HCT116 (cell line): Measurements from ENCODE around the gene SEMA6D. TPM values are rescaled to one million over a fixed set of nuclear protein-coding genes. Genes with fewer than 3 reads are reported as not detected.

Source experiments
- ATAC-seq: fragments of 200-7000 bp; cut with Tn5 transposase; 2 replicates; pipeline ENCODE4 v1.9.1; 2020; ENCODE audit warnings: mild to moderate bottlenecking, moderate library complexity
- BruUV-seq: library from RNA; stranded (reverse); fragments of 400-500 nt; replicated peaks from 2 replicates; lab custom pipeline; 2021; lab: Mats Ljungman, UMichigan
- CTCF ChIA-PET: fragments of 300-600 bp; sonication (Branson Sonifier 250); formaldehyde crosslinking; loops from one replicate; lab custom pipeline; 2021; ENCODE audit warnings: antibody characterized with exemption; lab: Charles Lee
- POLR2A ChIA-PET: fragments of 300-600, 350-600 bp; sonication (Branson Sonifier 250); formaldehyde crosslinking; loops from one replicate; lab custom pipeline; 2021; ENCODE audit warnings: antibody characterized with exemption; lab: Charles Lee
- RAD21 ChIA-PET, 2 experiments: fragments of 300-600 bp; sonication (Branson Sonifier 250); formaldehyde crosslinking; loops; one replicate each; lab custom pipeline; 2023; ENCODE audit warnings: low total read pairs in 2 of 2; ENCODE audit not compliant: uncharacterized antibody in 2 of 2, unreplicated experiment in 2 of 2, low non-redundant PET in 1 of 2; lab: Charles Lee
- DNase-seq: peaks from one replicate; pipeline ENCODE4 v3.0.0-alpha.2; 2010; ENCODE audit warnings: low read depth, low spot score
- H2AFZ ChIP-seq: fragments of 200-600 bp; shearing (Covaris generic), sonication (generic); 2 replicates; pipeline ENCODE4 v1.6.1; 2017; ENCODE audit warnings: low read depth, mixed run types, mixed read lengths, antibody characterized with exemption, low read length; ENCODE audit not compliant: poor library complexity, severe bottlenecking
- H3K27ac ChIP-seq: 2 replicates; pipeline ENCODE4 v1.5.1; 2012; ENCODE audit warnings: low read depth, low read length
- H3K27me3 ChIP-seq: fragments of 200-600 bp; sonication (generic); 2 replicates; pipeline ENCODE4 v1.6.1; 2016; ENCODE audit warnings: mixed run types, low read length, mixed read lengths; ENCODE audit not compliant: insufficient read depth
- H3K36me3 ChIP-seq, 2 experiments: fragments of 200-500 bp in 1 of 2; fragments of 200-600 bp in 1 of 2; sonication (Bioruptor generic) in 1 of 2; sonication (generic) in 1 of 2; 2 replicates each; pipeline versions ENCODE4 v1.5.1 to v1.6.1; 2014 to 2016; ENCODE audit warnings: low read length in 2 of 2, inconsistent platforms in 1 of 2, mixed read lengths in 1 of 2, mixed run types in 1 of 2; ENCODE audit not compliant: insufficient read depth in 2 of 2, control insufficient read depth in 1 of 2
- H3K4me1 ChIP-seq, 2 experiments: fragments of 200-600 bp in 1 of 2; sonication (generic) in 1 of 2; 2 replicates each; pipeline versions ENCODE4 v1.5.1 to v1.6.1; 2012 to 2017; ENCODE audit warnings: low read length in 2 of 2, inconsistent platforms in 1 of 2, mild to moderate bottlenecking in 1 of 2, mixed read lengths in 1 of 2, mixed run types in 1 of 2, moderate library complexity in 1 of 2; ENCODE audit not compliant: insufficient read depth in 2 of 2, control insufficient read depth in 1 of 2
- H3K4me2 ChIP-seq: fragments of 200-600 bp; sonication (generic); 2 replicates; pipeline ENCODE4 v1.6.1; 2017; ENCODE audit warnings: mixed run types, low read length, mixed read lengths
- H3K4me3 ChIP-seq, 2 experiments: fragments of 200-600 bp in 1 of 2; sonication (generic) in 1 of 2; replicated peaks in 1 of 2; 2 replicates each; pipeline ENCODE4 v1.5.1; 2011 to 2016; ENCODE audit warnings: low read length in 2 of 2, control low read depth in 1 of 2, low read depth in 1 of 2, mild to moderate bottlenecking in 1 of 2, mixed read lengths in 1 of 2, mixed run types in 1 of 2
- H3K79me2 ChIP-seq: fragments of 200-600 bp; sonication (generic); 2 replicates; pipeline ENCODE4 v1.6.1; 2017; ENCODE audit warnings: mild to moderate bottlenecking, mixed run types, low read length, moderate library complexity, mixed read lengths; ENCODE audit not compliant: insufficient read depth
- H3K9ac ChIP-seq: fragments of 200-600 bp; sonication (generic); 2 replicates; pipeline ENCODE4 v1.6.1; 2016; ENCODE audit warnings: low read length, mixed read lengths
- H3K9me2 ChIP-seq: fragments of 200-600 bp; sonication (generic), shearing (Covaris generic); 2 replicates; pipeline ENCODE4 v1.6.1; 2017; ENCODE audit warnings: mixed run types, mild to moderate bottlenecking, moderate library complexity; ENCODE audit not compliant: insufficient read depth
- H3K9me3 ChIP-seq, 2 experiments: fragments of 200-500 bp in 1 of 2; fragments of 200-600 bp in 1 of 2; sonication (Bioruptor generic) in 1 of 2; sonication (generic) in 1 of 2; 2 replicates each; pipeline ENCODE4 v1.6.1; 2014 to 2017; ENCODE audit warnings: low read length in 2 of 2, mixed read lengths in 2 of 2, inconsistent platforms in 1 of 2, low read depth in 1 of 2, mild to moderate bottlenecking in 1 of 2, mixed run types in 1 of 2, moderate library complexity in 1 of 2; ENCODE audit not compliant: control insufficient read depth in 1 of 2, insufficient read depth in 1 of 2
- H4K20me1 ChIP-seq: fragments of 200-600 bp; sonication (generic), shearing (Covaris generic); 2 replicates; pipeline ENCODE4 v1.6.1; 2017; ENCODE audit warnings: mixed run types, mild to moderate bottlenecking, moderate library complexity; ENCODE audit not compliant: insufficient read depth
- EZH2 ChIP-seq: fragments of 200-600 bp; sonication (generic); IDR thresholded peaks from 2 replicates; pipeline ENCODE4 v1.6.1; 2017; ENCODE audit warnings: antibody characterized with exemption, mixed run types
- EZH2phosphoT487 ChIP-seq: fragments of 200-600 bp; IDR thresholded peaks from 2 replicates; pipeline ENCODE4 v1.6.1; 2018; ENCODE audit warnings: antibody characterized with exemption, borderline replicate concordance
- ZFX ChIP-seq: fragments of 450-650 bp; IDR thresholded peaks from 2 replicates; pipeline ENCODE4 v1.6.1; 2017
- ZNF274 ChIP-seq: fragments of 200-500 bp; sonication (Bioruptor generic); IDR thresholded peaks from 2 replicates; pipeline ENCODE4 v1.6.1; 2014; ENCODE audit warnings: mild to moderate bottlenecking, low read depth, low read length, inconsistent platforms
- intact Hi-C: fragments of 100-400 bp; cut with micrococcal nuclease; formaldehyde crosslinking; loops from 2 replicates; pipeline ENCODE4 v1.10.0; 2022
- total RNA-seq: library from RNA; stranded (reverse); gene quantifications from one replicate; pipeline ENCODE4 v1.2.1, GENCODE V29; 2021; ENCODE audit not compliant: unreplicated experiment
- TF ChIP-seq, protein P1 (sequence below), 3 experiments: fragments of 200-600 bp in 1 of 3; sonication (generic) in 1 of 3; IDR thresholded peaks in 2 of 3; conservative IDR thresholded peaks in 1 of 3; 2 replicates each; pipeline ENCODE4 v1.5.1; 2012 to 2017; ENCODE audit warnings: low read depth in 2 of 3, low read length in 2 of 3, antibody characterized with exemption in 1 of 3, borderline replicate concordance in 1 of 3, control low read depth in 1 of 3, mild to moderate bottlenecking in 1 of 3, mixed read lengths in 1 of 3, mixed run types in 1 of 3, moderate library complexity in 1 of 3; ENCODE audit not compliant: insufficient read depth in 1 of 3
- TF ChIP-seq, protein P2 (sequence below): IDR thresholded peaks from 2 replicates; pipeline ENCODE4 v1.6.1; 2012
- TF ChIP-seq, protein P3 (sequence below): IDR thresholded peaks from 2 replicates; pipeline ENCODE4 v1.6.1; 2012; ENCODE audit warnings: low read depth
- TF ChIP-seq, protein P4 (sequence below): IDR thresholded peaks from 2 replicates; pipeline ENCODE4 v1.6.1; 2012

Gene SEMA6D
- total RNA-seq, 1 experiment from 2014 or later, result 0.02 TPM

DNA sequence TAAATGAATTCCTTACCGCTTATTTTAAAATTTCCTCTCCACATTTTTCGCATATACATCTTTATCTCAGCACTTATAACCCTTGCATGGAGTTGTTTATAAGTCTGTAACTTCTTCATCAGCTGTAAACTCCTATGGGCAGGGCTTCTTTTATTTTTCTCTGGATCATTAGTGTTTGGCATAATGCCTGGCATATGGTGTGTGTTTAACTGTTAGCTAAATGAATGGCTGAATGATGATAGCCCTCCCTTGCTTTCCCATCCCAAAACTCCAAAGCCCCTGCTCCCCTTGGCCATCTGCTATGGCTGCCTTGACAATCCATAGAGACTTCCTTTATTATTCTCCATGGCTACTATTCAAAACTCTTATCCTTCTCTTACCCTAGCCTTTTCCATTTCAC, 48.1 kb upstream of the SEMA6D start (continued):
- TF ChIP-seq, protein P1, sequence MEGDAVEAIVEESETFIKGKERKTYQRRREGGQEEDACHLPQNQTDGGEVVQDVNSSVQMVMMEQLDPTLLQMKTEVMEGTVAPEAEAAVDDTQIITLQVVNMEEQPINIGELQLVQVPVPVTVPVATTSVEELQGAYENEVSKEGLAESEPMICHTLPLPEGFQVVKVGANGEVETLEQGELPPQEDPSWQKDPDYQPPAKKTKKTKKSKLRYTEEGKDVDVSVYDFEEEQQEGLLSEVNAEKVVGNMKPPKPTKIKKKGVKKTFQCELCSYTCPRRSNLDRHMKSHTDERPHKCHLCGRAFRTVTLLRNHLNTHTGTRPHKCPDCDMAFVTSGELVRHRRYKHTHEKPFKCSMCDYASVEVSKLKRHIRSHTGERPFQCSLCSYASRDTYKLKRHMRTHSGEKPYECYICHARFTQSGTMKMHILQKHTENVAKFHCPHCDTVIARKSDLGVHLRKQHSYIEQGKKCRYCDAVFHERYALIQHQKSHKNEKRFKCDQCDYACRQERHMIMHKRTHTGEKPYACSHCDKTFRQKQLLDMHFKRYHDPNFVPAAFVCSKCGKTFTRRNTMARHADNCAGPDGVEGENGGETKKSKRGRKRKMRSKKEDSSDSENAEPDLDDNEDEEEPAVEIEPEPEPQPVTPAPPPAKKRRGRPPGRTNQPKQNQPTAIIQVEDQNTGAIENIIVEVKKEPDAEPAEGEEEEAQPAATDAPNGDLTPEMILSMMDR (IDR thresholded peaks at IDR 0.05 in 2 of 3, conservative IDR thresholded peaks at IDR 0.05 in 1 of 3; ENCODE audit: borderline replicate concordance in 1 of 3, insufficient read depth in 1 of 3, low read depth in 2 of 3, low read length in 2 of 3), result no peak
- TF ChIP-seq, protein P2, sequence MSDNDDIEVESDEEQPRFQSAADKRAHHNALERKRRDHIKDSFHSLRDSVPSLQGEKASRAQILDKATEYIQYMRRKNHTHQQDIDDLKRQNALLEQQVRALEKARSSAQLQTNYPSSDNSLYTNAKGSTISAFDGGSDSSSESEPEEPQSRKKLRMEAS, result no peak

DNA sequence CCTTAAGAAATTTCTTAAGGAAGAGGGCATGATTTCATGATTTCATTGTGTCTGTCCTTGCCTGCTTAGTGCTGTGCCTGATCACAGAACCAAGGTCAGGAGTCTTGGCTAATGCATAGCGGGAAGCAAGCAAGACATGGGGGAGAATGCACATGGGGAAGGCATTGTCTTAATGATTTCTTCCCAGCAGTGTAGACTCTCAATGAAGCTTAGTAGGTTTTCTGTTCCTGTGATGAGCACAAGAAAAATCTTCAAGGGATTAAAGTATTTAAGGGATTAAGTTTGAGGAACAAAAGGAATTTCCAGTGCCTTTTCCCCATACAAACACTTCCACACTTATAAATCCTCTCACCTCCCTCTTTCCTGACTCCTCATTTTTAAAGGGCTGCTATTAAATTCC, 46.9 kb upstream of the SEMA6D start:
- no TSS peak for BruUV-seq
- Histone ChIP-seq H3K9ac (no peak overlapping the region), H3K9me2 (no peaks in the 10 kb centered on the region), H3K79me2 (no peaks in the 10 kb centered on the region), H3K4me3 (no peak overlapping the region), H3K27me3 (no peaks in the 10 kb centered on the region), H2AFZ (no peak overlapping the region), H3K4me1 (no peaks in the 10 kb centered on the region), H3K4me2 (no peak overlapping the region), H3K9me3 (peaks cover 8 to 42% of the 10 kb centered on the region in 2 experiments; a peak in 2 of 4 replicates), H4K20me1 (no peaks in the 10 kb centered on the region), H3K36me3 (no peaks in the 10 kb centered on the region), H3K27ac (no peak overlapping the region)
- intact Hi-C loops, result no loop called here
- no peak for ATAC-seq
- no peak for DNase-seq
- CTCF ChIA-PET, result no interaction called here
- POLR2A ChIA-PET, result no interaction called here
- RAD21 ChIA-PET, result no interaction called here
- no peak for TF ChIP-seq ZNF274
- no peak for TF ChIP-seq ZFX
- no peak for TF ChIP-seq EZH2phosphoT487
- TF ChIP-seq EZH2, result no peak
- TF ChIP-seq, protein P3, sequence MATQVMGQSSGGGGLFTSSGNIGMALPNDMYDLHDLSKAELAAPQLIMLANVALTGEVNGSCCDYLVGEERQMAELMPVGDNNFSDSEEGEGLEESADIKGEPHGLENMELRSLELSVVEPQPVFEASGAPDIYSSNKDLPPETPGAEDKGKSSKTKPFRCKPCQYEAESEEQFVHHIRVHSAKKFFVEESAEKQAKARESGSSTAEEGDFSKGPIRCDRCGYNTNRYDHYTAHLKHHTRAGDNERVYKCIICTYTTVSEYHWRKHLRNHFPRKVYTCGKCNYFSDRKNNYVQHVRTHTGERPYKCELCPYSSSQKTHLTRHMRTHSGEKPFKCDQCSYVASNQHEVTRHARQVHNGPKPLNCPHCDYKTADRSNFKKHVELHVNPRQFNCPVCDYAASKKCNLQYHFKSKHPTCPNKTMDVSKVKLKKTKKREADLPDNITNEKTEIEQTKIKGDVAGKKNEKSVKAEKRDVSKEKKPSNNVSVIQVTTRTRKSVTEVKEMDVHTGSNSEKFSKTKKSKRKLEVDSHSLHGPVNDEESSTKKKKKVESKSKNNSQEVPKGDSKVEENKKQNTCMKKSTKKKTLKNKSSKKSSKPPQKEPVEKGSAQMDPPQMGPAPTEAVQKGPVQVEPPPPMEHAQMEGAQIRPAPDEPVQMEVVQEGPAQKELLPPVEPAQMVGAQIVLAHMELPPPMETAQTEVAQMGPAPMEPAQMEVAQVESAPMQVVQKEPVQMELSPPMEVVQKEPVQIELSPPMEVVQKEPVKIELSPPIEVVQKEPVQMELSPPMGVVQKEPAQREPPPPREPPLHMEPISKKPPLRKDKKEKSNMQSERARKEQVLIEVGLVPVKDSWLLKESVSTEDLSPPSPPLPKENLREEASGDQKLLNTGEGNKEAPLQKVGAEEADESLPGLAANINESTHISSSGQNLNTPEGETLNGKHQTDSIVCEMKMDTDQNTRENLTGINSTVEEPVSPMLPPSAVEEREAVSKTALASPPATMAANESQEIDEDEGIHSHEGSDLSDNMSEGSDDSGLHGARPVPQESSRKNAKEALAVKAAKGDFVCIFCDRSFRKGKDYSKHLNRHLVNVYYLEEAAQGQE, result no peak
- TF ChIP-seq, protein P4, sequence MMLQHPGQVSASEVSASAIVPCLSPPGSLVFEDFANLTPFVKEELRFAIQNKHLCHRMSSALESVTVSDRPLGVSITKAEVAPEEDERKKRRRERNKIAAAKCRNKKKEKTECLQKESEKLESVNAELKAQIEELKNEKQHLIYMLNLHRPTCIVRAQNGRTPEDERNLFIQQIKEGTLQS, result no peak
